ENCODE measurements around the gene KCNJ12.
A peak's percentile ranks its signal among the peaks of the same experiment; 100 is the strongest.
"Not testable (repeated sequence)": the region's sequence is repeated elsewhere in the genome, so short reads cannot be mapped to it uniquely, and the experiment has no call there.

The KCNJ12 gene

DNA sequence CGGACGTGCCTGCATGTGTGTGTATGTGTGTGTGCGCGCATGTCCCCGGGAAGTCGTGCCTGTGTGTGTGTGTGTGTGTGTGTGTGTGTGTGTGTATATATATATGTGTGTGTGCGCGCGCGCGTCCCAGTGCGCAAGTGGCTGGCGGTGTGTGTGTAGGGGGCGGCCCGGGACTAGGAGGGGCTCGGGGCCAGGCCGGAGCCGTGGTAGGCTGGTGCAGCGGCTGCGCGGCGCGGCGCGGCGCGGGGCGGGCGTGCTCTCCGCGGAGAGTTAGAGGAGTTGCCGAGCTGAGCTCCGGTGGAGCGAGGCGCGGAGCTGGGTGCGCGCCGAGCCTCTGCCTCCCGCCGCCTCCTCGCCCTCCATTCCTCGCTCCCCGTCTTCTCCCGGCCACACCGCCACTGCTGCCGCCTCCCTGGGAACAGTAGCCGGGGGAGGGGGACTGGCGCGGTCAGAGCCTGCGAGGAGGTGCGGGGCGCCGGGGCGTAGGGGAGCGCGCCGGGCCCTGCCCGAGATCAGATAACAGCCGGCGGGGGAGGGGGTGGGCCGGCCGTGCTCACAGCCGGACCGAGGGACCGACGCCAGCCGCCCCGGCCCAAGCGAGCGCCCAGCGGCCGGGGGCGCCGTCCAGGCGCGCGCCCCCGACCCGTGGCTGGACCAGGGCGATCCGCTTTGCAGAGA is at the start of gene KCNJ12:
Gene KCNJ12 (plus strand): TSS at position 277 of the 678 bp plus-strand sequence. CDS start 38,986 bp downstream, outside the sequence.
- no peak for DNase-seq (ENCODE audit: low spot score)

DNA sequence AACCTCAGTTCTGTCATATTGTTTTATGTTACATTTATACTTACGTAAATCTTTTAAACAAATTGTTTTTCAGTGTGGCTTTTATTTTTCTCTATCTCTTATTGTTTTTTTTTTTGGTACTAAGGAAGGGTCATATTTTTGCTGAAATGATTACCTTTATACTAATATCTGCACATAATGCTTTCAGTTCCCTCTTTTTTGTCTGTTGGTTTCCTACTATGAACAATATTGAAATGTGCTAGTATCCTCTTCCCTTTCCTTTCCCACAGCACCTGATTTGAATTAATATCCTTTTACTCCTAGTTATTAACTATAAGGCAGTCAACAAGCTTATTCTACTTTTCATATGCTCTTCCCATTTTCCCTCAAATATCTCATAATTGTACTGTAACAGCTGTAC is 48.2 kb upstream of the KCNJ12 start:
- not testable (repeated sequence) for DNase-seq (ENCODE audit: low spot score)

DNA sequence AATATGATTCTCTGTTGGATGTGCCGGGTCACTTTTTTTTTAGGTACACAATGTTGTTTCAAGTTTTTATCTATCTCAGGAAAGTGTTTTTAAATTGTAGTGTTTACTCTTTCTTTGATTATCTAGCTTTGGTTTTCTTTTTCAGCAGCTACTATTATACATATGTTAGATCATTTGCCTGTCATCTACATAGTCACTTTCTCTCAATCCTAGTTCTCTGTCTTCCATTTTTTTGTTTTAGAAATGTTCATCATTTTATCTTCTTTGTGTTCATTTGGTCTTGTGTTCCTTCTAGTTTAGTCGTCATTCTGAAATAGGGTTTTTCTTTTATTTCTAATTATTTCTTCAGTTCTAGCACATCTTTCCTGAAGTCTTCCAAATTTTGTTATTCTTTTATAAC is 47.4 kb upstream of the KCNJ12 start:
- DNase-seq (ENCODE audit: low spot score) = not testable (repeated sequence)

DNA sequence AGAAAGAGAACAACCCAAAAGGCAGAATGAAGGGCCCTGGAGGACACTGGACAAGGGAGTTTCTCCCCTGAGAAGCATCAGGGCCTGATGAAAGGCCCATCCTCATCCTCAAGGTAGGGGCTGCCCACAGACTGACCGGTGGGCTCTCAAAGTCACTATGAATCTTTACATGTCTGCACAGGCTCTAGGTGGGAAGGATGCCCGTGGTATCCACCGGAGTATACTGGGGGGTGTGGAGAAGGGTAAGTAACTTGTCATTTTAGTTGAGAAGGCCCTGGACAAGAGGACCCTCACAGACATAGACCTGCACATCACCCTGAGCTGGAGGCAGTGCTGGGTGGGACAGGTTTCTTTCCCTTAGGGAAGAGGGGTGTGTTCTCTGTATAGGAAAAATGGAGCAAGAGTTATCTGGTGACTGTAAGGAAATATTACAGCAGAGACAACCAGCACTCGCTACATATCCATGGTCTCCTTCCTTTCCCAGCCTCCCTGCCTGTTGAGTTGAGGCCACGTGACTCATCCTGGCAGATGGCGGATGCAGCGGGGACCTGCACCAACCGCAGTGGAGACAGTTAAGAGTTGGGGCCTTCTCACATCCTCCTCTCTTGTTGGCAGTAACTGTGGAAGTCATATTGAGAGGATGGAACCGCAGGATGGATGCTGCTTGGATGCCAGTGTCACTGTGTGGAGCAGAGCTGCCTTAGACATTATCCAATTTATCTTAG is 45.6 kb upstream of the KCNJ12 start:
- no peak for DNase-seq (ENCODE audit: low spot score)

DNA sequence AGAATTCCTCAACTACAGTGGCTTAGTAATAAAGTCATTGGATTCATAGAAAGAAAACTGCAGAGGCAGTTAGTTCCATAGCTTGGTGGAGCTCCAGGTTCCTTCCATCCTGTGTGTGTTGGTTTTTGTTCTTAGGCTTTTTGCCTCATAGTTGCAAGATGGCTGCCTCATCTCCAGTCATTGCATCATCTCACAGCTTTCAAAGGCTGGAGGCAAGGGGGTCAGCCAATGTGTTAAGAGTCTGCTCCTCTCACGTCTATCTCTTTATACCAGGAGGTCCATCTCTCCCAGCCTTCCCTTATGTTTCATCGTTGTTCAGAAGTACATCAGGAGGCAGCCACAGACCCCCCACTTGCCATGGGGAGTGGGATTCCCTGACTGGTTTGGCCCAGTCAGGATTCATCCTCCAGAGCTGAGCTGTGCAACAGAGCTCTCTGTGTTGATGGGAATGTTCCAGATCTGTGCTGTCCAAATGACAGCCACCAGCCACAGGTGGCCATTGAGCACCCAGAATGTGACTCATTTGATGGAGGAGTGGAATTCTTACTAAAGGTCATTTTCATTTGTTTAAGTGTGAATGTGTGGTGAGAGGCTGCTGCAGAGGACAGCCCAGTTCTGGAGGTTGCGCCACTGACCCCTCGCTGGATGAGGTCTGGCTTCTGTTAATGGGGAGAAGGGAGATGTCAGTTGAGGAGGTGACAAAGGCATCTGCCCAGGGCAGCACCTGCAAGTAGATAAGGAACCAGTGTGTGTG is 39.4 kb upstream of the KCNJ12 start:
- DNase-seq (ENCODE audit: low spot score) = not testable (repeated sequence)

DNA sequence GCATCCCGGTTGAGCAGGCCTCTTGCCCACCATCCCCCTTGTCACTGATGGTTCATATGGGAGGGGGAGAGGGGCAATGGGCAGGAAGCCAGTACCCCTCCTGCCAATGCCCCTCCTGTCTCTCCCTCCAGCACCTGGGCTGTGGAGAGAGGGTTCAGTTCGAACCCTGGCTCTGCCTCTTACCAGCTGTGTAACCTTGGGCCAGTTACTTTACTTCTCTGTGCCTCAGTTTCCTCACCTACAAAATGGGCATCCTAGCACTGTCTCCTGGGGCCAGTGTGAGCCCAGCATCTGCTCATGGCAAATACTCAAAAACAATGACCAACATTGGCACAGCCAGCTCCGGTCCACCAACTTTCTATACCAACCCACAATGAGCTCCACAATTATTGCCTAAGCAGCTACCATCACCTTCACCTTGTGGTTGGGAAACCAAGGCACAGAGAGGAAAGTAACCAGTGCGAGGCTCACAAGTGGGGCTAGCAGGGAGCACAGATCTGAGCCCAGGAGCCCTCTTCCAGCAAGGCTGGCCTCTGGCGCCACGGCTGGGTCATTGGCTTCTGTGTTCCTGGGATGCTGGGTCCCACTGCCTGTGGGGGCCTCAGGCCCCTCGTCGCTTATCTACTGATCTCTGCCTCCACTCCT is 38.1 kb upstream of the KCNJ12 start:
- not testable (repeated sequence) for DNase-seq (ENCODE audit: low spot score)

DNA sequence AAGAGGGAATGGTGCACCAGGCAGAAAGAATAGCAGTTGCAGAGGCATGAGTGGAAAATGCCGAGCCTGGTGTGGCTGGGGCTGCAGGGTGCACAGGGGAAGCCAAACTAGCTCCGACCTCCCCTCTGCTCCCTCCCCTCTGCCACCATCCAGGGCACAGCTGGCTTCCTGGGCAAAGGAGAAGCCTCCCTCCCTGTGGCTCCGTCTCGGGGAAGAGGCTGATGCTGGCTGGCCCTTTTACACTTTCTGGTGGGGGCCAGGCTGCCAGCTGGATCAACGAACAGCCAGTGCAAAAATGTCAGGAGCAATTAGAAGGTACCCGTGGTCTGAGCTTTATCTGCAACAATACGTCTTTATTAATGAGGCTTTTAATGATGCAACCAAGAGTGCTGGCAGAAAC is 37.1 kb upstream of the KCNJ12 start:
- no peak for DNase-seq (ENCODE audit: low spot score)

DNA sequence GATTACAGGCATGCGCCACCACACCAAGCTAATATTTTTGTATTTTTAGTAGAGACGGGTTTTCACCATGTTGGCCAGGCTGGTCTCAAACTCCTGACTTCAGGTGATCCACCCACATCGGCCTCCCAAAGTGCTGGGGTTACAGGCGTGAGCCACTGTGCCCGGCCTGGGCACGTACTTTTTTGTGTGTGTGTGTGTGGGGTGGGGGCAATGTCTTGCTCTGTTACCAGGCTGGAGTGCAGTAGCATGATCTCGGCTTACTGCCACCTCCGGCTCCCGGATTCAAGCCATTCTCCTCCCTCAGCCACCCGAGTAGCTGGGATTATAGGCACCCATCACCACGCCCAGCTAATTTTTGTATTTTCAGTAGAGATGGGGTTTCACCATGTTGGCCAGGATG is 36.6 kb upstream of the KCNJ12 start:
- not testable (repeated sequence) for DNase-seq (ENCODE audit: low spot score)

DNA sequence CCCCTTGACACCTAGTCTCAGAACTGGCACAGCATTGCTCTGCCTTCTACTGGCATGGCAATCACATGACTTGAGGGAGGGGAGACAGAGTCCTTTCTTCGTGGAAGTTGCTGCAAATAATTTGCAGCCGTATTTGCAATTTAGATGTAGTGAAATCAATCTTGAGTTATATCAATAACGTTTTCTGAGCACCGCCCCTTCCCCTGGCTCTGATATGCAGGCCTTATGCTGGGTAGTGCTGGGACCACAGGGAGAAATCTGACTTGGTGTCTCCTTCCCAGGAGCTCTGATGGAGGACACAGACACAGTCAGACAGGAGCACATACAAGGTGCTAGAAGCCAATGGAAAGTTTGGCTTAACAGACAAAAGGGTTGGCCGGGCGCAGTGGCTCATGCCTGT is 35.8 kb upstream of the KCNJ12 start:
- not testable (repeated sequence) for DNase-seq (ENCODE audit: low spot score)

DNA sequence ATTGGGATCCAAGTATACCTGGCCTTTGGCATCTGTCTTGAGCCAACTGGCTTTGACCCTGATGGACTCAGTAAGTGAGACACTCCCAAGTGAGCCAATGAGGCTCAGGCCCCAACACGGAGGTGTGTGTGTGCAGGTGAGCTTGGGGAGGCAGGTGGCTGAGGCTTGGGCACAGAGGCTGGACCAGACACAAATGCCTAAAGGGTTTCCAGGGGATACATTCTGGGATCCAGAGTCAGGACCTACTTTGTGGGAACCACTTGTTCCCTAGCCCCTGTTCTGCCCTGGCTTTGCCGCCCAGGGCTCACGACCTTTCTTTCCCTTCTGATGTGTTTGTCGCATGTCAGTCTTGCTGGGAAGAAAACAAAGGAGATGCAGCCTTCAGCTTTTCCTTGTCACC is 34.9 kb upstream of the KCNJ12 start:
- not testable (repeated sequence) for DNase-seq (ENCODE audit: low spot score)

DNA sequence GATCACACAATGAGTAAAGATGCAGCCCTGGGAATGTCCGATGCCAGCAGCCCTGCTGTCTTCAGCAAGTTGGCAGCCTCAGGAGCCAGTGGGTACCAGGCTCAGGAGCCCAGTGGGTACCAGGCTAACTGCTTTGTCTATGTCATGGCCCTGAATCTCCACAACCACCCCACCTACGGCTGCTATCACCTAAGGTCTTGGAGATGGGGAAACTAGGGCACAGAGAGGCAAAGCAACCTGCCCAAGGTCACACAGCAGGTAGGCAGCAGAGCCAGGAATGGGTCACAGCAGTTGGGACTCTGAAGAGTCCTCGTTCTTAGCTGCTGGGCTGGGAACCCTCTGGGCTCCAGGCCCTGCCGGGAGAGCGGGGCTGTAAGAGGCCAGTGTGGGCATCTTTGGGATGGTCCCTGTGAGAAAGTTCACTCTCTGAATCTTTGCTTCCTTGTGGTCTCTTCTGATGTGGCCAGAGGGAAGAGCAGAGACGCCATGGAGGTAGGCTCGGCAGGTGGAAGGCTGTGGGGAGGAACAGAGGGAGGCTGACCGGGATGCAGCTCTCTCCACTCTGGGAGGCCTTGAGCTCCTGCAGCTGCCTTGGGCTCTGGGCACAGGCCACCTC is 34.1 kb upstream of the KCNJ12 start:
- not testable (repeated sequence) for DNase-seq (ENCODE audit: low spot score)

DNA sequence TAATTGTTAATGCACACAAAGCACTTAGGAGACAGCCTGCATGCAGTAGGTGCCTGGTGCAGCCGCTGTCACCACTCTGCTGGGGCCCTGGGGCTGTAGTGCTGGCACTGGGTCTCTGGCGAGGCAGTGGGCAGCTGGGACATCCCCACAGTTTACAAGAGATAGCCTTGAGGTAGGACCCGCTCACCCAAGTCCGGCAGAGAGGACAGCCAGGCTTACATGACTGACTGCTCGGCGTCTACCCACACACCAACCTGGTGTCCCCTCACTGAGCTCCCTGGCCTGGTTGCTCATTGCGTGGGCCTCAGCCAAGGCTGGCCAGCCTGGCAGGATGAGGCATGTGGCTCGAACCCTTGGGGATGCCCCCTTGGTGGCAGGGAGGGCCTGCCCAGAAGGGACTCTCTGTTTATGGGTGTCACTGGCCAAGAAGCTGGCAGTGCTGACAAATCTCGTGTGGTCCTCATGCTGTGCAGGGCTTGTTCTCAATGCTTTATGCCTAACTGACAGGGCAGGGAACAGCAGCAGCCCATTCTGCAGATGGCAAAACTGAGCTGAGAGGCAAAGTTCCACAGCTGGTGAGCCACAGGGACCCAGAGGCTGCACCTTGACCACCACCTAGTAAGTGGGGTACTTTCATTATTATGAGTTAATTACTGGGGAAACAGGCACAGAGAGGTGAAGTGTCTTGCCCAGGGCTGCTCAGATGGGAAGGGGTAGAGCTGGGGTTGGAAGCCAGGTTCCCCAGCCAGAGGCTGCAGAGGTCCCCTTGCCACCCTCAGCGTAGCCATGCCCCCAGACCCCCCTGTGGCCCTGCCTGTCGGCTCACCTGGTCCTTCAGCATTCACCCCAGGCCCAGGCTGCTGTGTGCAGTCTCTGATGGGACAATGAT is 32.9 kb upstream of the KCNJ12 start:
- DNase-seq (ENCODE audit: low spot score) = not testable (repeated sequence)

DNA sequence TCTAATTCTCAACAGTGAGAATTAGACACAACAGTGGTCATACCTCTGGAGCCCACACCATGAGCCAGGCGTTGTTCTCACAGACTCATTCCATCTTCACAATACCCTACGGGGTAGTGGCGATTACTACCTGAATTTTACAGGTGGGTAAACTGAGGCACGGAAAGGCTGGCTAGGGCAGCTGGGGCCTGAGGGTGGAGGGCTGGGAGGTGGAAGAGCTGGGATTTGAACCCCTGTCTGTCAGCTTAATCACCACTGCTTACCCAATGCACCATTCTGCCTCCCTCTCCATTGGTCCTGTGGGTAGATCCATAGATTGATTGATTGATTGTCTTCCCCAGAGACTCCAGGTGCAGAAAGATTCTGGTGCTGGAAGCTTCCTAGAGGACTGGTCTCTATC is 31.4 kb upstream of the KCNJ12 start:
- DNase-seq (ENCODE audit: low spot score) = not testable (repeated sequence)

DNA sequence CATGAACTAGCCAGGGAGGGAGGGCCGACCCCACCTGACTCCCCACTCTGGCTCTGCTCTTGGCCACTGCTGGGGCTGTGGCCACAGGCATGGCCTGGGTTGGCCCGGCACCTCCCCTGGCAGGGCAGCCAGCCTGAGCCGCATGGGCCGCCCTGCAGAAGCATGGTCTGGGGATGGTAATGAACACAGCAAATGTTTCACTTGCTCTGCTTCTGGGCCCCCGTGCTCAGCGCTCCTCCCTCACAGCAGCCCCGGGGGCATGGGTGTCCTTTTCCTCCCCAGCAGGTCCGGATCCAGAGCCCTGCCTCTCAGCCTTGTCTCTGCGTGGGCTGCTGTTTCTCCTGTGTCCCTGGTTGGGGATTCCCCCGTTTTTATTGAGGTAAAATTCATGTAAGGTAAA is 30.9 kb upstream of the KCNJ12 start:
- no peak for DNase-seq (ENCODE audit: low spot score)

DNA sequence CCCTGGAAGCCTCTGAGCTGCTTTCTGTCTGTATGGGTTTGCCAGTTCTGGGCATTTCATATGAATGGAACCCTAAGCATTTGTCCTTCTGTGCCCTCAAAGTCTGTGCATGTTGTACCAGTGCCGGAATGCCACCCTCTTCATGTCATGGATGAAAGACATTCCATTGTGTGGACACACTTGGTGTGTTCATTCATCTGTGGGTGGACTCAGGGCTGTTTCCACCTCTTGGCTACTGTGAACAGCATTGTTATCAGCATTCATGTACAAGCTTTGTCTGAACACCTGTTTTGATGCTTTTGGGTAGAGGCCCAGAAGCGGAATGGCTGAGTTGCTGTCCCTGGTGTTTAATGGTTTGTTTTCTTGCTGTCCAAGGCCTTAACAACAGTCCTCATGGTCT is 30.1 kb upstream of the KCNJ12 start:
- DNase-seq (ENCODE audit: low spot score) = not testable (repeated sequence)

DNA sequence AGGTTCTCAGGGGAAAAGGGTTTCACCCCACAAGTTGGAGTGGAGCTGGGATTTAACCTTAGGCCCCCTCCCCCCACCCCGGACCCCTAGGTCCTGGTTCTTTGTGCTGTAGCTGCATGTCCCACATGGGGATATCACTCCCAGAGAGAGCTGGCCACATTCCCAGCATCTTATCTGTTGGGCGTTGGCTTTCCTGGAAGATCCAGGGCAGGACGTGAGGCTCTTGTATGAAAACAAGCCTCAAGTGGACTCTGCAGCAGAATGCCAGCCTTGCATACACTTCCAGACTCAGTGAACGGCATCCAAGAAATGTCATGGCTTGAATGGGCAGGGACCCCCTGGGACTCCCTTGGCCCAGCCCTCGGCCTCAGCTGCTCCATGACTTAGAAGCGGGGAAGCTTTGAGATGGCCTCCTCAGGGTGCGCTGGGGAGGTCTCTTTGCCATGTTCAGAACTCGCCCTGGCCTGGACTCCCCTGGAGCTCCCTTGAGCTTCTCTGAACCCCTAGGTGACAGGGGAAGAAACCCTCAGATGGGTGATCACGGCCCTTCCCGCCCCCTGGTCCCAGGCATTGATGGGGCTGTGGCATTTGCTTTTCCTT is 29.4 kb upstream of the KCNJ12 start:
- DNase-seq (ENCODE audit: low spot score) = not testable (repeated sequence)

DNA sequence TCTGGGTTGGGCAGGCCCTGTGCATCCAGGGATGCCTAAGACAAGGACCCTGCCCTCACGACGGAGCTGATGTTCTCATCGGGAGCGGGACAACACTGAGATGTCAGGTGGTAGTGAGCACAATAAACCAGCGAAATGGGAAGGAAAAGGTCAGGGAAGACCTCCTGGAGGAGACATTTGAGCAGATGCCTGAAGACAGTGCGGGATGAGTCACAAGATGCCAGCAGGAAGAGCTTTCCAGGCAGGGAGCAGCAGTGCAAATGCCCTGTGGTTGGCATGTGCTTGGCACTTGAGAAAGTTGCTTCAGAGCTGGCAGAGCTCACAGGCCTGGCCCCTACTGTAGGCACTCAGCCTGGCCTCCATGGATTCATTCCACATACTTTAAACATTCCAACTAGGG is 28.5 kb upstream of the KCNJ12 start:
- not testable (repeated sequence) for DNase-seq (ENCODE audit: low spot score)

DNA sequence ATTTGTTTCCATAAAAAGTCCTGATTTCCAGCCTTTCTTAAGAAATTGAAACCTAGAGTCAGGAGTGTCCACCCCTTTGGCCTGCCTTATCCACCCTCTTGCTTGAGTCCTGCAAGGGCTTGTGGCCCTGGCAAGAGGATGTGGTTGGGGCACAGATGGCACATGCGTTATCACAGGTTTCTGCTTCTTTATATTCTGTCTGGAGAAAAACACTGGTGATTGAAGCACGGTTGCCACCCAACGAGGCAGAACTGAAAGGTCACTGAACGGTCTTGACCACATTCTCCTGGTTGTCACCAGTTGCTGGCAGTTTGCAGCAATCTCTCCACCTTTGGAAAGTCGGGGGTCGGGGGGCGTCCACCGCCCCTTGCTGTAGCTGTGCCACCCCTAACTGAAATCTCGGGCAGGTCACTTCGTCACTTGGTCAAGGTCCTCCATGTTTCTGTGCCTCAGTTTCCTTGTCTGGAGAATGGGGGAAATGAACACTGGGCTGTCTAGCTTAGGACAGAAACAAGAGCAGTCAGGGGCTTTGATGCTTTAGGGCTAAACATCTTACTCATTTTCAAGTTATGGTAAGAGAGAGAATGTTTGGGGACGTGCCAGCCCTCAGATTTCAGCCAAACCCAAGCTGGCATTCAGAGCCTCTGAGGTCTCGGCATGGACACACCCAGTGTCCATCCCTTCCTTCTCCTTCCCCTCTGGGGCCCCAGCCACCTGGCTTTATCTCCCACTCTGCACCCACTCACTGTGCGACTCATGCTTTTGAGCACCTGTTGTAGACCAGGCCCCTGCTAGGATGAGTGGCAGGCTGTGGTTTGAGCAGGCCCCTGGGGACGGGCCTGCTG is 27.9 kb upstream of the KCNJ12 start:
- peak; percentile 20 for DNase-seq (ENCODE audit: low spot score)

DNA sequence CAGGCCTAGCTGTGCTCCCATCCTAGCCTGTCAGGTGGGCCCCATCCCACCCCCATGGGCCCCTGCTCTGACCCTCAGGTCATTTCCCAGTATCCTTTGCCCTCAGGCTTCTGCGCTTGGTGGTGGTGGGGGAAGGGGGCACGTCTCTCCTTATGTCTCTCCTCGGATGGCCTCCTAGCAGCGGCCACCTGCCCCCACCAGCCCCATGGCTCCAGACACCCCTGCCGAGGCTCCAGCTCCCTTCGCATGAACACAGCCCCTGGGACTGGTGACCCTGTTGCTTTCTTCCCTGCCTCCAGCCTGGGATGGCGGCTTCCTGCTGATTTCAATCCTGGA is 27.3 kb upstream of the KCNJ12 start:
- DNase-seq (ENCODE audit: low spot score) = not testable (repeated sequence)
